ENCODE results near the gene BAIAP3. TPM values are rescaled to one million over a fixed set of nuclear protein-coding genes. Genes with fewer than 3 reads are reported as not detected.

Gene BAIAP3
- total RNA-seq, 2 experiments from 2014 or later, result 0.17 to 0.31 TPM

GRCh38 chr16:1330931-1331711, 2.3 kb upstream of the BAIAP3 start:
- Mint-ChIP-seq H3K27ac (no peak overlapping the region), H3K4me1 (ENCODE audit: low read depth) (peaks cover 17% of the 10 kb centered on the region), H3K36me3 (no peaks in the 10 kb centered on the region), H3K9me3 (no peaks in the 10 kb centered on the region), H3K27me3 (peaks cover 17% of the 10 kb centered on the region), H3K4me3 (no peak overlapping the region)
- POLR2A ChIA-PET, result interaction anchor here (1.2 kb wide), 1 partner anchor 22 kb away, joined by 3 read pairs; the partner anchor contains the start of gene UBE2I
- intact Hi-C loops (cut with micrococcal nuclease), result no loop called here
- DNase-seq, result no peak
- CTCF ChIA-PET, result interaction anchor here (0.7 to 2.3 kb wide), 5 partner anchors 17 to 375 kb away, joined by 3 to 8 read pairs (median 4); partner anchors contain the start of genes MAPK8IP3 and UBE2I

DNA sequence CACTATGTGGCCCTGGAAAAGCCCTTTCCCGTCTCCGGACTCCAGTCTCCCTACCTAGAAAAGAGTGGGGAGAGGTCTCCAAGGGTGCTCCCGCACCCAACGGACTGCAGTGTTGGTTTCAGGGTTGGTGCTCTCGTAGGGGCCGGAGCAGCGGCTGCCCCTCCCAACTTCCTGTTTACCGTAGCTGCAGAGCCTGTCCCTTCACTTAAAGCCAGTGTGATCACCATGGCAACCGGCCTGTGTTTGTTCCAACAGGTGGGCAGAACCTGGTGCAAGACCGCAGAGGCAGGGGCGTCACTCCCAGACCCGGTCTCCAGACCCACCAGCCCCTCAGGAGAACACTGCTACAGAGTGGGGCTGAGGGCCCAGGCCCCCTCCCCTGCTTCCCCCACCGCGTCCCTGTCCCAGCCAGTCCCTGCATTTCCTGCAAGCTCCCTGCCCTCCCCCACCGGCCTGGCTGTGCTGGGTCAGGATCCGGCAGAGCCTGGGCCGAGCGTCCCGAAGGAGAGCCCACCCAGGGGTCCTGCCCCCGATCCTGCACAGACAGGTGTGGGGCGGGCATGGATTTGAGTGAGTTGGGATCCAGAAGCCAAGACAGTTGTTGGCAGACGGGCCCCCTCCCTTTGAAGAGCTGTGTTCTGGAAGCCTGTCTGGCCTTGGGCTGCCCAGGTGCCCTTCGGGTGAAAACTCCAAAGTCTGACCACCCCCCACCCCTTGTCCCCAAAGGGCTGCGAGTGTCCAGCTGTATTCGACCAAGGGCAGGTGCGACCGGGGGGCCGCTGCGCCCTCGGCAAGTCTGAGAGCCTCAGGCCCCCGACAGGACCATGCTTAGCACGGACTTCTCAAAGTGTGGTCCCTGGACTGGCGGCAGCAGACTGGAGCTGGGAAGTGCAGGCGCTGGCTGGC, 1.5 kb upstream of the BAIAP3 start:
- ChIA-PET POLR2A (interaction anchor here (1.2 kb wide), 1 partner anchor 22 kb away, joined by 3 read pairs; the partner anchor contains the start of gene UBE2I), CTCF (interaction anchor here (0.6 to 2.3 kb wide), 5 partner anchors 23 to 85 kb away, joined by 3 to 8 read pairs (median 4); partner anchors contain the start of gene UBE2I)
- DNase-seq, result peak; percentile 58
- Mint-ChIP-seq H3K4me1 (ENCODE audit: low read depth) (peaks cover 19% of the 10 kb centered on the region), H3K36me3 (no peaks in the 10 kb centered on the region), H3K27me3 (peaks cover 17% of the 10 kb centered on the region), H3K4me3 (no peak overlapping the region), H3K27ac (no peak overlapping the region), H3K9me3 (no peaks in the 10 kb centered on the region)
- intact Hi-C loops (cut with micrococcal nuclease), result no loop called here

- CTCF ChIA-PET, result interaction anchor here (0.6 to 2.3 kb wide), 4 partner anchors 27 to 86 kb away, joined by 3 to 8 read pairs (median 4); no protein-coding TSS in a partner anchor
- peak overlapping the region; percentile 37 for H3K4me3 Mint-ChIP-seq
- intact Hi-C loops (cut with micrococcal nuclease), result no loop called here
These were observed 762 bp upstream of the BAIAP3 start for GRCh38 chr16:1332618-1333148.

GRCh38 chr16:1333854-1334700, 632 bp downstream of the BAIAP3 start:
- H3K27me3 Mint-ChIP-seq, result peaks cover 17% of the 10 kb centered on the region
- no peaks in the 10 kb centered on the region for H3K9me3 Mint-ChIP-seq
- DNase-seq, result no peak
- H3K36me3 Mint-ChIP-seq, result no peaks in the 10 kb centered on the region
- ChIA-PET CTCF (interaction anchor here (0.7 to 1.7 kb wide), 2 partner anchors 8 to 33 kb away, joined by 3 to 5 read pairs; no protein-coding TSS in a partner anchor), POLR2A (no interaction called here)
- H3K4me1 Mint-ChIP-seq (ENCODE audit: low read depth), result peaks cover 19% of the 10 kb centered on the region
- no peak overlapping the region for H3K4me3 Mint-ChIP-seq
- intact Hi-C loops (cut with micrococcal nuclease), result no loop called here
- H3K27ac Mint-ChIP-seq, result no peak overlapping the region

More at GRCh38 chr16:1332618-1333148, 762 bp upstream of the BAIAP3 start:
- Mint-ChIP-seq H3K4me1 (ENCODE audit: low read depth) (peaks cover 19% of the 10 kb centered on the region), H3K27me3 (peaks cover 17% of the 10 kb centered on the region), H3K9me3 (no peaks in the 10 kb centered on the region), H3K27ac (no peak overlapping the region), H3K36me3 (no peaks in the 10 kb centered on the region)
- no peak for DNase-seq
- POLR2A ChIA-PET, result interaction anchor here (1.2 kb wide), 1 partner anchor 23 kb away, joined by 3 read pairs; the partner anchor contains the start of gene UBE2I

DNA sequence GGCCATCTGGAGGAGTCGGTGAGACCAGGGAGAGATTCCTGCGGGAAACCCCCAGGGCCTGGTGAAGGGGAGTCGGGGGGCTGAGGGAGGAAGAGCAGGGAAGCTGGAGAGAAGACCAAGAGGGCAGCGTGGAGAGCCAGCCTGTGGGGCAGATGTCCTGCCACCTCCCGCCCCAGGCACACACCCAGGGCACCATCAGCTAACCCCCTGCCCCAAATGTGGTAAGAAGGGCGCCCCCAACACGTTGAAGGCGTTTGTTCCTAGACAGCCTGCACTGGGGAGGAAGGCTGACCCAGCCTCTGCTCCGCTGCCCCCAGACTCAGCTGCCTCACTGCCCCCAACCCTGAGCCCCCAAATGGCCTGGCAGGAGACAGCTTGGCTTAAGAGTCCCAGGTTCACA, 1.3 kb downstream of the BAIAP3 start:
- no peaks in the 10 kb centered on the region for H3K9me3 Mint-ChIP-seq
- intact Hi-C loops (cut with micrococcal nuclease), result no loop called here
- ChIA-PET POLR2A (interaction anchor here (1.1 to 1.5 kb wide), 2 partner anchors 11 to 12 kb away, joined by 3 to 4 read pairs; no protein-coding TSS in a partner anchor), CTCF (interaction anchor here (0.7 to 1.7 kb wide), 4 partner anchors 8 to 33 kb away, joined by 3 to 5 read pairs (median 4); no protein-coding TSS in a partner anchor)
- H3K4me3 Mint-ChIP-seq, result no peak overlapping the region
- no peak overlapping the region for H3K27ac Mint-ChIP-seq
- no peak for DNase-seq
- H3K4me1 Mint-ChIP-seq (ENCODE audit: low read depth), result peaks cover 19% of the 10 kb centered on the region
- H3K27me3 Mint-ChIP-seq, result peaks cover 17% of the 10 kb centered on the region
- H3K36me3 Mint-ChIP-seq, result no peaks in the 10 kb centered on the region

DNA sequence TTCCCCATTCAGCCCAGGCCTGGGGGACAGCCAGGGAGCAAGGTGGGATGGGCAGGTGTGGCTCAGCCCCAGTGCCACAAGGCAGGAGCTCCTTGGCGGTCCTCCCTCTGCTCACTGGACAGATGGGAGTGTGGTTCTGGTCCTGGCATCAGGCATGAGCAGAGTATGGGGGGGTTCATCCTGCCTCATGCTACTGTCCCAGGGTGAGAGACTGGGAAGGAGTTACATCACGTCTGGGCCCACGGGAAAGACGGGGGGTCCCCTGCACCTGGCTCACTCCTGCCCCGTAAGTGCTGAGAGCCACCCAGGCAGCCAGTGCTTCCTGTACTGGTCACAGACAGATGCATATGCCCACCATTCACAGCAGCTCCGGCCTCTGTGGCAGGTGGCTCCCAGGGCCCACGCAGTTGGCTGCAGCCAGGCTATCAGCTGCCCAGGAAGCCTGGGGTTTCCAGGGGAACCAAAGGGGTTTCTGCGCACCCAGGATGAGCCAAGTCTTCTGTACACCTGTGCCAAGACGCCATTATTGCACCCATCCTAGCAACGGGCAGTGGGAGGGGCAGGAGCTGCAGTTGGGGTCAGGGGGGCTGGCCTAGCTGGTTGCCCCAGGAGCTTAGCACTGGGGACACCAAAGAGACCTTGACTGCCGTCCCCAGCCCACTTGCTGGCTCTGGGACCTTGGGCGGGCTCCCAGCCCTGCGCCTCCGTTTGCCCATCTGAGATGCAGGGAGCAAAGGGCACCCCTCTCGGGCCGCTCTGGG, 1.9 kb downstream of the BAIAP3 start:
- Mint-ChIP-seq H3K36me3 (no peaks in the 10 kb centered on the region), H3K4me3 (no peak overlapping the region), H3K27ac (no peak overlapping the region), H3K27me3 (peaks cover 17% of the 10 kb centered on the region), H3K4me1 (ENCODE audit: low read depth) (peaks cover 19% of the 10 kb centered on the region), H3K9me3 (no peaks in the 10 kb centered on the region)
- DNase-seq, result no peak
- ChIA-PET POLR2A (interaction anchor here (1.1 to 1.5 kb wide), 2 partner anchors 11 kb away, joined by 3 to 4 read pairs; no protein-coding TSS in a partner anchor), CTCF (interaction anchor here (0.7 to 1.7 kb wide), 4 partner anchors 9 to 34 kb away, joined by 3 to 5 read pairs (median 4); no protein-coding TSS in a partner anchor)
- intact Hi-C loops (cut with micrococcal nuclease), result no loop called here

DNA sequence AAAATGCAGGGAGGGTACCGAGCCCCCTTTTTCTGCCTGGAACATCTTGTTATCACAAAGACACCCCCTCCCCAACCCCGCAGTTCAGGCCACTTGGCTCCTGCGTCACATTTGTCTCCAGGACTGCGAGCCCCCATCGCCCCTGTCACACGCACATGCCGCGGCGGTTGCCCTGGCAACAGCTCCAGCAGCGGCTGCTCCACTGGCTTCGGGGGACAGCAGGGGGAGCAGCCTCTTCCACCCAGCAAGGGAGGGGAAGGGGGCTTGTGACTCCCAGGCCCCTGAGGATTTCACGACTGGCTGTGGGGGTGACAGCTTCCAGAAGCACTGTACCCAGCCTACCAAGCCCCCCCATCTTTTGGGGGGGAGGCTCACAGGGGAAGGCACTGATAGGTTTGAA, 2.6 kb downstream of the BAIAP3 start:
- H3K4me1 Mint-ChIP-seq (ENCODE audit: low read depth), result peaks cover 21% of the 10 kb centered on the region
- H3K27me3 Mint-ChIP-seq, result peaks cover 17% of the 10 kb centered on the region

GRCh38 chr16:1336619-1337018, 3.2 kb downstream of the BAIAP3 start:
- Mint-ChIP-seq H3K4me1 (ENCODE audit: low read depth) (peaks cover 17% of the 10 kb centered on the region), H3K9me3 (no peaks in the 10 kb centered on the region), H3K27me3 (peaks cover 17% of the 10 kb centered on the region), H3K4me3 (no peak overlapping the region), H3K27ac (no peak overlapping the region), H3K36me3 (no peaks in the 10 kb centered on the region)
- intact Hi-C loops (cut with micrococcal nuclease), result no loop called here
- no peak for DNase-seq
- ChIA-PET POLR2A (interaction anchor here (0.6 kb wide), 1 partner anchor 44 kb away, joined by 4 read pairs; no protein-coding TSS in a partner anchor), CTCF (no interaction called here)

More for the DNA sequence above, 2.6 kb downstream of the BAIAP3 start:
- Mint-ChIP-seq H3K27ac (no peak overlapping the region), H3K36me3 (no peaks in the 10 kb centered on the region), H3K9me3 (no peaks in the 10 kb centered on the region), H3K4me3 (no peak overlapping the region)
- POLR2A ChIA-PET, result interaction anchor here (0.6 to 1.5 kb wide), 2 partner anchors 12 to 45 kb away, joined by 3 to 4 read pairs; no protein-coding TSS in a partner anchor
- intact Hi-C loops (cut with micrococcal nuclease), result no loop called here
- no peak for DNase-seq
- CTCF ChIA-PET, result interaction anchor here (1.3 to 1.7 kb wide), 3 partner anchors 9 to 27 kb away, joined by 3 to 5 read pairs (median 5); no protein-coding TSS in a partner anchor

DNA sequence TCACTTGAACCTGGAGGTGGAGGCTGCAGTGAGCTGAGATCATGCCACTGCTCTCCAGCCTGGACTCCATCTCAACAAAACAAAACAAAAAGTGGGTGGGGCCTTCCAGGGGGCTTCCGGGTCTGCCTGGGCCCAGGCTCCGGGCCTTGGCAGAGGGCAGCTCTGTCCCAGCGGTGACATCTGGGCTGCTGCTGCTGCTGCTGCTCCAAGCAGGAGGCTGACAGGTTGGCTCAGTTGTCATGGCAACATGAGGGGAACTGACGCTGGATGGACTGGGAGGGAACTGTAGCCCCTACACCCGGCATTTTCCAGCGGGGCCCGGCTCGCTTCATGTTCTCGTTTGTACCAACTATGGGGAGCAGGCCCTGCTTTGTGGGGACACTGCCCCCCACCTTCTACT, 4.0 kb downstream of the BAIAP3 start:
- H3K27me3 Mint-ChIP-seq, result peaks cover 13% of the 10 kb centered on the region
- POLR2A ChIA-PET, result no interaction called here
- no peak for DNase-seq

DNA sequence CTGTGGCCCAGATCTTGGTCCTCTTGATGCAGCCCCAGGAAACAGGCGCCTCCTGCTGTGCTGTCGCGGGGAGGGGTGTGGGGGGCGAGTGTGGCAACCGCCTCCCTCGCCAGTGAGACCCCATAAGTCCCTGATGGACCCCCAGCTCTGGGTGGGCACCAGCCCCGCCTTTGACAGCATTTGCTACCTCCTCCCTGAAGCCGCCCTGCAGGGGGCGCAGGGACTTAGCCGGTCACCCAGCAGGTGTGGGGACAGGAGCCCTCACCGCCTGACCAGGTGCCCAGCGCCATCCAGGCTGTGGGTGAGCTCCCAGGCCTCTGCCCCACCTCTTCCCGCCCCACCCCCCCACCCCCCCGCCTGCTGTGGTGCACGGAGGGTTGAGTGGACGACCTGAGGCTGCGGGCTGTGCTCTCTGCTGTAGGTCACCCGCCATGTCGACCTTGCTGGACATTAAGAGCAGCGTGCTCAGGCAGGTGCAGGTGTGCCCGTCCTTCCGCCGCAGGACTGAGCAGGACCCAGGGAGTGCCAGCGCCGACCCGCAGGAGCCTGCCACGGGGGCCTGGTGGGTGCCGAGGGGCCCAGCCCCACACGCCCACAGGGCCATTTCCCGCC, 4.8 kb downstream of the BAIAP3 start:
- Mint-ChIP-seq H3K36me3 (no peaks in the 10 kb centered on the region), H3K27me3 (peaks cover 9% of the 10 kb centered on the region), H3K4me3 (no peak overlapping the region), H3K27ac (no peak overlapping the region), H3K9me3 (no peaks in the 10 kb centered on the region), H3K4me1 (ENCODE audit: low read depth) (peaks cover 20% of the 10 kb centered on the region)
- intact Hi-C loops (cut with micrococcal nuclease), result no loop called here
- peak; percentile 50 for DNase-seq
- ChIA-PET POLR2A (no interaction called here), CTCF (interaction anchor here (0.6 to 0.8 kb wide), 2 partner anchors 69 to 506 kb away, joined by 3 read pairs; no protein-coding TSS in a partner anchor)

More for the DNA sequence above, 4.0 kb downstream of the BAIAP3 start:
- CTCF ChIA-PET, result interaction anchor here (0.6 to 0.8 kb wide), 2 partner anchors 70 to 507 kb away, joined by 3 read pairs; no protein-coding TSS in a partner anchor
- peaks cover 16% of the 10 kb centered on the region for H3K4me1 Mint-ChIP-seq (ENCODE audit: low read depth)
- H3K27ac Mint-ChIP-seq, result no peak overlapping the region
- H3K9me3 Mint-ChIP-seq, result no peaks in the 10 kb centered on the region
- H3K36me3 Mint-ChIP-seq, result no peaks in the 10 kb centered on the region
- intact Hi-C loops (cut with micrococcal nuclease), result no loop called here
- no peak overlapping the region for H3K4me3 Mint-ChIP-seq

Measured in activated CD4-positive, alpha-beta memory T cell treated with anti-CD3 and anti-CD28 coated beads for 36 hours (primary cell).